PC-9 (cell line): ENCODE results near the gene CDON. TPM values are rescaled to one million over a fixed set of nuclear protein-coding genes. Genes with fewer than 3 reads are reported as not detected.

ENCODE experiments used
- BruUV-seq: library from RNA; stranded (reverse); fragments of 400-500 nt; replicated peaks from 2 replicates; lab custom pipeline; 2021; lab: Mats Ljungman, UMichigan
- CTCF ChIA-PET: fragments of 300-600 bp; sonication (Branson Sonifier 250); formaldehyde crosslinking; loops from one replicate; lab custom pipeline; 2022; ENCODE audit warnings: antibody characterized with exemption; lab: Charles Lee
- POLR2A ChIA-PET: fragments of 300-600 bp; sonication (Branson Sonifier 250); formaldehyde crosslinking; loops from one replicate; lab custom pipeline; 2022; ENCODE audit warnings: antibody characterized with exemption; ENCODE audit not compliant: unreplicated experiment; lab: Charles Lee
- DNase-seq, 2 experiments: peaks; one replicate each; pipeline versions ENCODE4 v3.0.0 to v3.0.0-alpha.2; 2015 to 2022; ENCODE audit warnings: mixed read lengths in 1 of 2
- H2AFZ ChIP-seq: fragments of 200-600 bp; sonication (generic); 2 replicates; pipeline ENCODE4 v1.8.1; 2017; ENCODE audit warnings: antibody characterized with exemption
- H3F3A ChIP-seq: fragments of 200-600 bp; sonication (generic); 2 replicates; pipeline ENCODE4 v1.8.1; 2017; ENCODE audit warnings: antibody characterized with exemption, mild to moderate bottlenecking, low read depth; ENCODE audit not compliant: insufficient read depth
- H3K27ac ChIP-seq: fragments of 200-600 bp; sonication (generic); 2 replicates; pipeline ENCODE4 v1.6.1; 2016; ENCODE audit warnings: mixed run types
- H3K27me3 ChIP-seq: fragments of 200-600 bp; sonication (generic); 2 replicates; pipeline ENCODE4 v1.6.1; 2016; ENCODE audit warnings: low read depth, mixed run types; ENCODE audit not compliant: insufficient read depth
- H3K36me3 ChIP-seq: fragments of 200-600 bp; sonication (generic); 2 replicates; pipeline ENCODE4 v1.6.1; 2016; ENCODE audit warnings: low read depth, mixed run types
- H3K4me1 ChIP-seq: fragments of 200-600 bp; sonication (generic); replicated peaks from 2 replicates; pipeline ENCODE4 v1.6.1; 2016; ENCODE audit warnings: mixed run types; ENCODE audit not compliant: insufficient read depth
- H3K4me2 ChIP-seq: fragments of 200-600 bp; sonication (generic); 2 replicates; pipeline ENCODE4 v1.6.1; 2017; ENCODE audit warnings: mixed run types
- H3K4me3 ChIP-seq: fragments of 200-600 bp; sonication (generic); 2 replicates; pipeline ENCODE4 v1.6.1; 2016; ENCODE audit warnings: mixed run types
- H3K79me2 ChIP-seq: fragments of 200-600 bp; sonication (generic); 2 replicates; pipeline ENCODE4 v1.6.1; 2017; ENCODE audit warnings: low read depth, mixed run types
- H3K9me2 ChIP-seq: fragments of 200-600 bp; sonication (generic); 2 replicates; pipeline ENCODE4 v1.8.1; 2017; ENCODE audit warnings: mild to moderate bottlenecking; ENCODE audit not compliant: insufficient read depth
- H3K9me3 ChIP-seq: fragments of 200-600 bp; sonication (generic); 2 replicates; pipeline ENCODE4 v1.8.1; 2016; ENCODE audit warnings: low read depth; ENCODE audit not compliant: insufficient read depth
- H4K20me1 ChIP-seq: fragments of 200-600 bp; sonication (generic); 2 replicates; pipeline ENCODE4 v1.8.1; 2017; ENCODE audit not compliant: insufficient read depth
- CTCF ChIP-seq: fragments of 200-600 bp; sonication (generic); conservative IDR thresholded peaks from 2 replicates; pipeline ENCODE4 v1.6.1; 2017; ENCODE audit warnings: mixed run types, antibody characterized with exemption, mild to moderate bottlenecking, moderate library complexity
- EZH2 ChIP-seq: fragments of 200-600 bp; sonication (generic); IDR thresholded peaks from 2 replicates; pipeline ENCODE4 v1.8.0; 2017; ENCODE audit warnings: antibody characterized with exemption, low read depth
- intact Hi-C: fragments of 100-400 bp; cut with micrococcal nuclease; formaldehyde crosslinking; loops from one replicate; pipeline ENCODE4 v1.10.0; 2022; ENCODE audit not compliant: unreplicated experiment
- total RNA-seq: library from RNA; stranded (reverse); gene quantifications from 2 replicates; pipeline ENCODE4 v1.2.3, GENCODE V29; 2021

CDON gene
- total RNA-seq, 1 experiment from 2014 or later, result 10.0 TPM

GRCh38 chr11:125935618-125936199 is 127.0 kb downstream of the CDON start:
- no peaks in the 10 kb centered on the region for H3K9me3 ChIP-seq
- no peak overlapping the region for H3K27ac ChIP-seq
- TF ChIP-seq EZH2 (no peak), CTCF (no peak)
- DNase-seq, result no peak
- H3K4me1 ChIP-seq, result no peaks in the 10 kb centered on the region
- no peak overlapping the region for H2AFZ ChIP-seq
- POLR2A ChIA-PET, result no interaction called here
- H4K20me1 ChIP-seq, result no peaks in the 10 kb centered on the region
- H3K9me2 ChIP-seq, result no peaks in the 10 kb centered on the region
- CTCF ChIA-PET, result no interaction called here
- intact Hi-C loops, result no loop called here
- H3K4me3 ChIP-seq, result no peak overlapping the region
- no peaks in the 10 kb centered on the region for H3F3A ChIP-seq
- H3K79me2 ChIP-seq, result no peaks in the 10 kb centered on the region
- H3K36me3 ChIP-seq, result no peaks in the 10 kb centered on the region
- no peak overlapping the region for H3K4me2 ChIP-seq
- H3K27me3 ChIP-seq, result peaks cover 9% of the 10 kb centered on the region; the same call in 1 of the 2 replicates
- no TSS peak for BruUV-seq

DNA sequence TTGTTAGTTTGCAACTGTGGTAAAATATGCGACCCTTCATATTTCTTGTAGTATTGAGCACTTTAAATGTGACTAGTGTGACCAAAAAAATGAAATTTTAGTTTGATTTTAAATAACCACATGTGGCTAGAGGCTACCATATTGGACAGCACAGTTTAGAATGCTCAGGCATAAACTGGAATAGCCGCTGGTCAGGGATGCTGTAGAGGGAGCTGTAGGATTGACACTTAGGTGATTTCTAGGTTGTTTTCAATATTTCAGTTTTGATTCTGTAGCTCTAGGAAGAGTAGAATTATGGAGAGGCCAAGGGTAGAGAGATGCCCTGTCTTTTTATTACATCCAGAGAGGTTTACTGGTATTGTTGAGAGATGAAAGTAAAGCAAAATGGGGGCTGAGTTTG is 127.6 kb downstream of the CDON start:
- intact Hi-C loops, result no loop called here
- H3K27me3 ChIP-seq, result peaks cover 9% of the 10 kb centered on the region; the same call in 1 of the 2 replicates

GRCh38 chr11:125934473-125934872 is 128.2 kb downstream of the CDON start:
- TF ChIP-seq EZH2, result no peak
- no peak for TF ChIP-seq CTCF
- no peak for DNase-seq
- Histone ChIP-seq H3K27ac (no peak overlapping the region), H4K20me1 (no peaks in the 10 kb centered on the region), H3K4me2 (no peak overlapping the region), H3F3A (no peaks in the 10 kb centered on the region), H3K9me2 (no peaks in the 10 kb centered on the region), H3K79me2 (no peaks in the 10 kb centered on the region), H3K4me1 (no peaks in the 10 kb centered on the region), H3K36me3 (no peaks in the 10 kb centered on the region), H2AFZ (no peak overlapping the region), H3K27me3 (peaks cover 9% of the 10 kb centered on the region; the same call in 1 of the 2 replicates), H3K4me3 (no peak overlapping the region), H3K9me3 (no peaks in the 10 kb centered on the region)
- intact Hi-C loops, result no loop called here
- no TSS peak for BruUV-seq
- ChIA-PET CTCF (no interaction called here), POLR2A (no interaction called here)

More for the DNA sequence above, 127.6 kb downstream of the CDON start:
- ChIA-PET CTCF (no interaction called here), POLR2A (no interaction called here)
- Histone ChIP-seq H3K27ac (no peak overlapping the region), H3K9me3 (no peaks in the 10 kb centered on the region), H3K36me3 (no peaks in the 10 kb centered on the region), H2AFZ (no peak overlapping the region), H3K4me1 (no peaks in the 10 kb centered on the region), H3K79me2 (no peaks in the 10 kb centered on the region), H4K20me1 (no peaks in the 10 kb centered on the region), H3K9me2 (no peaks in the 10 kb centered on the region), H3F3A (no peaks in the 10 kb centered on the region), H3K4me2 (no peak overlapping the region), H3K4me3 (no peak overlapping the region)
- TF ChIP-seq EZH2, result no peak
- TF ChIP-seq CTCF, result no peak
- no peak for DNase-seq
- BruUV-seq, result no TSS peak
